Measurements from ENCODE around the gene STK26.

DNA sequence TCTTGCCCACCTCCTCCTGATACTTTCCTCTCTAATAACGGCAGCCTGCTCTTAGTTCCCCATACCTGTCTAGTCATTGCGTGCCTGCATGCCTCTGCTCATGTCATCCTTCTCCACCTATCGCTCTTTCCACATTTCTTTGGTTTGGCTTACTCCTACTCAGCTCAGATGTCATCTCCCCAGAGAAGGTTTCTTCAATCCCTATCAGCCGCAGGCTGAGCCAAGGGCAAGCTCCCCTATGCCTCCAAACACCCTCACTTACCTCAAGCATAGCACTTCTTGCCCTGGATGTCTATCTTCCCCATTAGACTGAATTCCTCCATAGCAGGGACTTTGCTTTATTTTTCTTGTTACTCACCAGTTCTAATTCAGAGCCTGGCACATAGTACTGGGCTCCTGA lies 78.1 kb downstream of the STK26 start:
- TF ChIP-seq CTCF (IDR thresholded peaks at IDR 0.05; ENCODE audit: low read depth, low read length, missing input control) (no peak), REST (IDR thresholded peaks at IDR 0.05) (no peak), JUND (IDR thresholded peaks at IDR 0.05) (no peak), RAD21 (IDR thresholded peaks at IDR 0.05) (no peak), TAF1 (conservative IDR thresholded peaks at IDR 0.05) (no peak)
